Suppressor macrophage treated with lipopolysaccharide for 1 hour (primary cell): ENCODE measurements around the gene MMD.

ENCODE experiments used
- DNase-seq, 3 donors: peaks; one replicate each; pipeline ENCODE4 v3.0.0-alpha.2; 2020 to 2022

The MMD gene

DNA sequence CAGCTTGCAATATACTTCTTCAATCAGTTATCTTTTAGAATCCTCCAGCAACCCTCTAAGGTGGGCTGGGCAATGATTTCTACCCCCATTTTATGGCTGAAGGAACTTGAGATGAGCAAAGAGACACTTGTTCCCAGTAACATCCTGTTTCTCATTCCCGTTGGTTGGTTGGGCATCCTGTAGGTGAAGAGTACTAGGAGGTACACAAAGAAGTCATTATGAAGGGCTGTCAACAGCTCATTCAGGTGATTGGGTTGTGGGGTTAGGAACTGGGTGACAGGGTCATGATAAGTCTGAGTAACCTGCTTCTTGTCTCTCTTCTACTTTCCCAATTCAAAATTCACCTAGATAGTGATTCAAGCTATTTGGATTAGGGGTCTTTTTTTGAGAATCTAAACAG is 76.5 kb downstream of the MMD start:
- no peak for DNase-seq

DNA sequence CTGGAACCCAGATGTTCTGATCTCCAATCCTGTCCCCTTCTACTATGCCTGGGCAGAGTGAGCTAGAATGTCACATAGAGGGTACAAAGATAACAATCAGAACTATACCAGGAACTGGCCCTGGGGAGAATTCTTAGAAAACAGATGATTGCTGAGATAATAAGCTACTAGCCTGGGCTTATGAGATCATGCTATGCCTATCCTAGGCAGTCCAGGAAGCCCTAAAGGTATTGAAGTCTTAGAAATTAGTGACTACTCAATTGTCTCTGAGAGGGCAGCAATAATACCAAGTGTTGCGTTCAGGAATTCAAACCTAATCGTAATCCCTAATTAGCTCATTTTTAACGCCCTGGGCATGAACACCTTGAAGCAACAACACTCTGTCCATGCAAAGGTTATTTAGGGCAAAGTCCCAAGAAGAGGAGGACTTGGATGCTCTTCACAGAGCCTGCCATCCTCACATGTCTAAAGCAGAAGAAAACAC is 77.1 kb downstream of the MMD start:
- DNase-seq: no peak

DNA sequence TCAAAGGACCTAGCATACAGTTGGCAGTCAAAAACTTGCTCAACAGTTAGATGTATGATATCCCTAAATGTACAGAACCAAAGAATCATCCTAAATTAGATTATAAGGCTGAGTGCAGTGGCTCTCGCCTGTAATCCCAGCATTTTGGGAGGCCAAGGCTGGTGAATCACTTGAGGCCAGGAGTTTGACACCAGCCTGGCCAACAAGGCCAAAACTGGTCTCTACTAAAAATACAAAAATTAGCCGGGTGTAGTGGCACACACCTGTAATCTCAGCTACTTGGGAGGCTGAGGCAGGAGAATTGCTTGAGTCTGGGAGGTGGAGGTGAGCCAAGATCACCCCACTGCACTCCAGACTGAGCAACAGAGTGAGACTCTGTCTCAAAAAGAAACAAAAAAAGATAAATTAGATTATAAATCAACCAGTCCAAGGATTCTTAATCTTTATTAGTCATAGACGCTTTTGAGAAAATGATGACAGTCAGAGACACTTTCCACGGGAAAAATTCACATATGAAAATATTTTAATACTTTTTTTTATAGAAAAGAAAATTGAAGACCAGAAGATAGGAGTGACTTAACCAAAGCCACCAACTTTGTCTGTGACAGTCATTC is 77.6 kb downstream of the MMD start:
- no peak for DNase-seq

DNA sequence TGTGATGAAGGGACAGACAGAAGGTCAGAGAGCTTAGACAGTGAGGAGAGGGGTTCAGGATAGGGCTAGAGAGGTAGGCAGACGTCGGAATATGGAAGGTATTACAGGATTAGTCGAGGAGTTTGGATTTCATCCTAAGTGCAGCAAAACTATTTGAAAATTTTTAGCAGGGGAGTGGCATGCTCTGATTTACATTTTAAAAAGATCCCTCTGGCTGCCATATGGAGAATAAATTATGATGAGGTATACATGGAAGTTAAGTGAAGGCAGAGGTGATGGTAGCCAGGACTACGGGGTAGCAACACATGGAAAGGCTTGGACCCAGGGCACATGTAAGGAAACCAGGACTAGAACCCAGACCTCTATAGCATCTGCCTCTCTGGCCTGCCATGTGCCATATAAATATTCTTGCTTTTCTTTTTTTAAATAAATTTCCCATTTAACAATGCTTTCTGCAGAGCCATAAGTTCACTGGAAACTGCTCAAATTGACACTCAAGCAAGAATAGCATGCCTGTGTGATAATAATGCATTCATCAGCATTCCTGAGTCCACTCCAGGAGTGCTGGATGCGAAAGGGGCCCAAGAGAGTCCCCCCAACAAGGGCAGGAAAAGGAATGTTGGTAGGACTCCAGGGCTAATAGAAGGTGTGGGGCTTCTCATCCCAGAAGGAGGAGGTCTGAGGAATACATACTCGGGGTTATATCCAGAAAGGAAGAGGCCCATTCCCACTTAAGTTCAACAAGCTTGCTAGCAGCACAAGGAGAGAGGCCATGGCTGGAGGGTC is 78.6 kb downstream of the MMD start:
- DNase-seq: no peak
